ENCODE results near the gene CDKN1B. TPM values are rescaled to one million over a fixed set of nuclear protein-coding genes. Genes with fewer than 3 reads are reported as not detected.

CDKN1B gene
- total and polyA plus RNA-seq, 2 of the 13 experiments (the other 11 are each of a cell fraction or from before 2014, with no cell fraction given) = 20.1 to 37.2 TPM

DNA sequence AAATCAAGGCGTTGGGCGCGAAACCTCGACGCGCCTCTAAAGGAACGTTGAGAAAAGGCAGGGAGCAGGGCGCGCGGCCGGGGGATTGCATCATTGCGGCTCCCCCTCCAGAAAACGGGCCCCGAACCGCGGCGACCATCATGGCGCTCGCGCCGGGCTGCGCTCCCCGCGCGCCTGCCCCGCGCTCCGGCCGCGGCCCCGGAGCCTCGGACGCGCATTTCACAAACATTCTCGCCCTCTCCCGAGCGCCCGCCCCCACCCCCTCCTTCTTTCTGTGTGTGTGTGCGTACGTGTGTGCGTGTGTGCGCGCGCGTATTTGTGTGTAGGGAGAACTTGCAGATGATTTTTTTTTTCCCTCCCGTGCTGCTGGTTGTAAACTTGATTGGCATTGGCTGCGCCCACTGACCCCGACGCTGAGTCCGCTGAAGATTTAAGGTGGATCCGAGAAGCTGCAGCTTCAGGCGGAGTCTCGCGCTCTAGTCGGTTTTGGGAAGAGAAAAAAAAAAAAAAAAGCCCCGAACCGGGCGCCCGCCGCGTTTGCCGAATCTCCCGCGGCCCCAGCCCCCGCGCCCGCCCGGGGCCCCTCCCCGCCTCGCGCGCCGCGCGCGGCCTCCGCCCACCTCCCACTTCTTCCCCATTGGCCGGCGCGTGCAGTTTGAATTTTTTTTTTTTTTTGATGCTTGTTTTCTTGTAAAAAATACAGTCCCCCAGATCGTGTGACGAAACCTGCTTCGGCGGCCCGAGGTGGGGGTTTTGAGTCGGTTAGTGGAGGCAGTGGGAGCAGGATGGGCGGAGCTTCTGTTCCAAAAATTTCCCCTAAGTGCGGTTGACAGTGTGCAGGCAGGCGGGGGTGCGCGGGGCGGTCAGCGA, 8.2 kb downstream of the CDKN1B start (continued):
- TF ChIP-seq, protein P1, sequence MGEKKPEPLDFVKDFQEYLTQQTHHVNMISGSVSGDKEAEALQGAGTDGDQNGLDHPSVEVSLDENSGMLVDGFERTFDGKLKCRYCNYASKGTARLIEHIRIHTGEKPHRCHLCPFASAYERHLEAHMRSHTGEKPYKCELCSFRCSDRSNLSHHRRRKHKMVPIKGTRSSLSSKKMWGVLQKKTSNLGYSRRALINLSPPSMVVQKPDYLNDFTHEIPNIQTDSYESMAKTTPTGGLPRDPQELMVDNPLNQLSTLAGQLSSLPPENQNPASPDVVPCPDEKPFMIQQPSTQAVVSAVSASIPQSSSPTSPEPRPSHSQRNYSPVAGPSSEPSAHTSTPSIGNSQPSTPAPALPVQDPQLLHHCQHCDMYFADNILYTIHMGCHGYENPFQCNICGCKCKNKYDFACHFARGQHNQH (CRISPR knock-in tag; IDR thresholded peaks at IDR 0.05) = peak; percentile 61
- TF ChIP-seq ZNF260 (CRISPR knock-in tag; IDR thresholded peaks at IDR 0.05; ENCODE audit: borderline replicate concordance, low read depth) (no peak), ZBTB8A (CRISPR knock-in tag; IDR thresholded peaks at IDR 0.05; ENCODE audit: borderline replicate concordance, low read depth) (no peak), GPN1 (CRISPR knock-in tag; IDR thresholded peaks at IDR 0.05; ENCODE audit: borderline replicate concordance) (no peak), NFKB2 (CRISPR knock-in tag; IDR thresholded peaks at IDR 0.05; ENCODE audit: borderline replicate concordance) (no peak), IKZF4 (CRISPR knock-in tag; IDR thresholded peaks at IDR 0.05; ENCODE audit: borderline replicate concordance, low read depth, not compliant biosample characterization) (no peak), MTA1 (CRISPR knock-in tag; IDR thresholded peaks at IDR 0.05; ENCODE audit: borderline replicate concordance) (no peak), MED8 (CRISPR knock-in tag; IDR thresholded peaks at IDR 0.05; ENCODE audit: insufficient replicate concordance) (peak; percentile 66), RELA (CRISPR knock-in tag; IDR thresholded peaks at IDR 0.05) (no peak), ZNF337 (CRISPR knock-in tag; IDR thresholded peaks at IDR 0.05; ENCODE audit: borderline replicate concordance, low read depth) (no peak), PRMT3 (CRISPR knock-in tag; IDR thresholded peaks at IDR 0.05; ENCODE audit: borderline replicate concordance, low read depth) (no peak), ZNF563 (CRISPR knock-in tag; IDR thresholded peaks at IDR 0.05) (peak; percentile 50; the same call in 1 of the 2 replicates), MTF1 (CRISPR knock-in tag; IDR thresholded peaks at IDR 0.05) (no peak), ZSCAN30 (CRISPR knock-in tag; IDR thresholded peaks at IDR 0.05) (no peak), BORCS8-MEF2B (CRISPR knock-in tag; IDR thresholded peaks at IDR 0.05) (peak; percentile 8; the same call in 1 of the 2 replicates), CREB1 (IDR thresholded peaks at IDR 0.05) (peak; percentile 70), CREB1 (CRISPR knock-in tag; IDR thresholded peaks at IDR 0.05) (peak; percentile 74)
- TF ChIP-seq, protein P2, sequence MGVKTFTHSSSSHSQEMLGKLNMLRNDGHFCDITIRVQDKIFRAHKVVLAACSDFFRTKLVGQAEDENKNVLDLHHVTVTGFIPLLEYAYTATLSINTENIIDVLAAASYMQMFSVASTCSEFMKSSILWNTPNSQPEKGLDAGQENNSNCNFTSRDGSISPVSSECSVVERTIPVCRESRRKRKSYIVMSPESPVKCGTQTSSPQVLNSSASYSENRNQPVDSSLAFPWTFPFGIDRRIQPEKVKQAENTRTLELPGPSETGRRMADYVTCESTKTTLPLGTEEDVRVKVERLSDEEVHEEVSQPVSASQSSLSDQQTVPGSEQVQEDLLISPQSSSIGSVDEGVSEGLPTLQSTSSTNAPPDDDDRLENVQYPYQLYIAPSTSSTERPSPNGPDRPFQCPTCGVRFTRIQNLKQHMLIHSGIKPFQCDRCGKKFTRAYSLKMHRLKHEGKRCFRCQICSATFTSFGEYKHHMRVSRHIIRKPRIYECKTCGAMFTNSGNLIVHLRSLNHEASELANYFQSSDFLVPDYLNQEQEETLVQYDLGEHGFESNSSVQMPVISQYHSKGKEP (CRISPR knock-in tag; IDR thresholded peaks at IDR 0.05) = no peak
- TF ChIP-seq, protein P3, sequence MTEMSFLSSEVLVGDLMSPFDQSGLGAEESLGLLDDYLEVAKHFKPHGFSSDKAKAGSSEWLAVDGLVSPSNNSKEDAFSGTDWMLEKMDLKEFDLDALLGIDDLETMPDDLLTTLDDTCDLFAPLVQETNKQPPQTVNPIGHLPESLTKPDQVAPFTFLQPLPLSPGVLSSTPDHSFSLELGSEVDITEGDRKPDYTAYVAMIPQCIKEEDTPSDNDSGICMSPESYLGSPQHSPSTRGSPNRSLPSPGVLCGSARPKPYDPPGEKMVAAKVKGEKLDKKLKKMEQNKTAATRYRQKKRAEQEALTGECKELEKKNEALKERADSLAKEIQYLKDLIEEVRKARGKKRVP (CRISPR knock-in tag; IDR thresholded peaks at IDR 0.05) = peak in 1 of 2 experiments; percentile 95; a peak in 2 of 4 replicates
- TF ChIP-seq, protein P4, sequence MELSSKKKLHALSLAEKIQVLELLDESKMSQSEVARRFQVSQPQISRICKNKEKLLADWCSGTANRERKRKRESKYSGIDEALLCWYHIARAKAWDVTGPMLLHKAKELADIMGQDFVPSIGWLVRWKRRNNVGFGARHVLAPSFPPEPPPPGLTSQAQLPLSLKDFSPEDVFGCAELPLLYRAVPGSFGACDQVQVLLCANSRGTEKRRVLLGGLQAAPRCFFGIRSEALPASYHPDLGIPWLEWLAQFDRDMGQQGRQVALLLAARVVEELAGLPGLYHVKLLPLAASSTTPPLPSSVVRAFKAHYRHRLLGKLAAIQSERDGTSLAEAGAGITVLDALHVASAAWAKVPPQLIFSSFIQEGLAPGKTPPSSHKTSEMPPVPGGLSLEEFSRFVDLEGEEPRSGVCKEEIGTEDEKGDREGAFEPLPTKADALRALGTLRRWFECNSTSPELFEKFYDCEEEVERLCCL (CRISPR knock-in tag; IDR thresholded peaks at IDR 0.05; ENCODE audit: borderline replicate concordance) = no peak
- TF ChIP-seq, protein P5, sequence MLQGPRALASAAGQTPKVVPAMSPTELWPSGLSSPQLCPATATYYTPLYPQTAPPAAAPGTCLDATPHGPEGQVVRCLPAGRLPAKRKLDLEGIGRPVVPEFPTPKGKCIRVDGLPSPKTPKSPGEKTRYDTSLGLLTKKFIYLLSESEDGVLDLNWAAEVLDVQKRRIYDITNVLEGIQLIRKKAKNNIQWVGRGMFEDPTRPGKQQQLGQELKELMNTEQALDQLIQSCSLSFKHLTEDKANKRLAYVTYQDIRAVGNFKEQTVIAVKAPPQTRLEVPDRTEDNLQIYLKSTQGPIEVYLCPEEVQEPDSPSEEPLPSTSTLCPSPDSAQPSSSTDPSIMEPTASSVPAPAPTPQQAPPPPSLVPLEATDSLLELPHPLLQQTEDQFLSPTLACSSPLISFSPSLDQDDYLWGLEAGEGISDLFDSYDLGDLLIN (CRISPR knock-in tag; IDR thresholded peaks at IDR 0.05; ENCODE audit: borderline replicate concordance) = no peak; the same call in 1 of the 2 replicates
